Sciatic nerve (tissue), 2 donors: ENCODE results near the gene OR5D13. TPM values are rescaled to one million over a fixed set of nuclear protein-coding genes. Genes with fewer than 3 reads are reported as not detected.

Experiments
- ATAC-seq: fragments of 200-7000 bp; cut with Tn5 transposase; one replicate; pipeline ENCODE4 v1.9.1; 2020; ENCODE audit warnings: mild to moderate bottlenecking, moderate library complexity
- DNase-seq: peaks from one replicate; pipeline ENCODE4 v3.0.0-alpha.2; 2020; ENCODE audit warnings: low spot score
- intact Hi-C: fragments of 100-400 bp; cut with DNase I; formaldehyde crosslinking; loops from one replicate; pipeline ENCODE4 v1.14.2; 2022
- total RNA-seq: library from RNA; stranded (reverse); fragmentation: NEBNext Ultra II Directional; extraction: Animal tissue kit (Norgen Biotek cat#: 25700); gene quantifications from one replicate; pipeline ENCODE4 v1.2.1, GENCODE V29; 2021
- donor health status: DM: no; HTN: no; CAD: no.
- donor health status: DM: no; HTN: no; CAD: no.

Gene OR5D13, protein sequence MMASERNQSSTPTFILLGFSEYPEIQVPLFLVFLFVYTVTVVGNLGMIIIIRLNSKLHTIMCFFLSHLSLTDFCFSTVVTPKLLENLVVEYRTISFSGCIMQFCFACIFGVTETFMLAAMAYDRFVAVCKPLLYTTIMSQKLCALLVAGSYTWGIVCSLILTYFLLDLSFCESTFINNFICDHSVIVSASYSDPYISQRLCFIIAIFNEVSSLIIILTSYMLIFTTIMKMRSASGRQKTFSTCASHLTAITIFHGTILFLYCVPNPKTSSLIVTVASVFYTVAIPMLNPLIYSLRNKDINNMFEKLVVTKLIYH
- total RNA-seq, result not detected

- intact Hi-C loops, result no loop called here
- no peak for DNase-seq
- no peak for ATAC-seq
These were observed at the start of gene OR5D13 for GRCh38 chr11:55773138-55773537. OR5D13 (plus strand) TSS chr11:55773438; CDS start chr11:55773438, 0 bp downstream.

GRCh38 chr11:55726715-55727324, 46.4 kb upstream of the OR5D13 start:
- intact Hi-C loops, result no loop called here
- DNase-seq (no peak), ATAC-seq (no peak)

- intact Hi-C loops, result no loop called here
- ATAC-seq (no peak), DNase-seq (no peak)
These were observed 40.3 kb upstream of the OR5D13 start for GRCh38 chr11:55732936-55733335.

DNA sequence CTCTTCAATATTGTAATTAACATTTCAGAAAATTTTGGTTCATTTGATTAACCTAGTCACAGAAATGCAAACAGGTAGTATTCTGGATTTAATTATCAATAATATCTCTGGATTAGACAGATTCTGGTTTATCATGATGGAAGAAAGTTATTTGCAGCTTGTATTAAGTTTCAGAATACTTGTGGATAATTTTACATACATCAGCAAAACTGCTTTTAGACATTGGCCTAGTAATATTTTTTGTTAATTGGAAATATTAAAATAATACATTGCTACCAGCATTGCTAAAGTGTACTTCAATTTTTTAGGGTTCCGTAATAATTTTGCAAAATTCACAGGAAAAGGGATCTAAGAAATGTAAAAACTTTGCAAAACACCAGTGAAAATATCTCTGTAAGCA, 18.4 kb downstream of the OR5D13 start:
- DNase-seq (no peak), ATAC-seq (no peak)
- intact Hi-C loops, result no loop called here

- DNase-seq (no peak), ATAC-seq (no peak)
- intact Hi-C loops, result no loop called here
These were observed 20.1 kb downstream of the OR5D13 start for GRCh38 chr11:55793321-55793720.

GRCh38 chr11:55795256-55795655, 22.0 kb downstream of the OR5D13 start, which contains the start of gene OR5D14:
OR5D14 (plus strand) TSS chr11:55795556; CDS start chr11:55795556, 0 bp downstream.
- ATAC-seq, result no peak
- DNase-seq, result no peak
- intact Hi-C loops, result no loop called here

DNA sequence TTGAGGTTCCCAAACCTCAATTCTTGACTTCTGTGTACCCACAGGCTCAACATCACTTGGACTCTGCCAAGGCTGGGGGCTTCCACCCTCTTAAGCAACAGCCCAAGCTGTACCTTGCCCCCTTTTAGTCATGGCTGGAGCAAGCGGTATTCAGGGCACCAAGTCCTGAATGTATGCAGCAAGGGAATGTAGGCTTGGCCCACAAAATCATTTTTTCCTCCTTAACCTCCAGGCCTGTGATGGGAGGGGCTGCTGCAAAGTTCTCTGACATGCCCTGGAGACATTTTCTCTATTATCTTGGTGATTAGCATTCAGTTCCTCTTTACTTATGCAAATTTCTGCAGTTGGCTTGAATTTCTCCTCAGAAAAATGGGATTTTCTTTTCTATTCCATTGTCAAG, 33.0 kb downstream of the OR5D13 start:
- no peak for ATAC-seq
- DNase-seq, result no peak
- intact Hi-C loops, result no loop called here

- intact Hi-C loops, result no loop called here
- no peak for DNase-seq
- no peak for ATAC-seq
These were observed 37.8 kb downstream of the OR5D13 start, which contains the start of gene OR5L1 for GRCh38 chr11:55811067-55811466. OR5L1 (plus strand) TSS chr11:55811367; CDS start chr11:55811467, 100 bp downstream.

GRCh38 chr11:55819330-55819729, 46.1 kb downstream of the OR5D13 start, which contains the start of gene OR5D18:
OR5D18 (plus strand) TSS chr11:55819630; CDS start chr11:55819630, 0 bp downstream.
- DNase-seq (no peak), ATAC-seq (no peak)
- intact Hi-C loops, result no loop called here

Other genes with a start within 250 kb of the OR5D13 start
- not detected for gene OR4C15, start 219.0 kb upstream of the OR5D13 start, total RNA-seq
- not detected for gene OR4C16, start 201.3 kb upstream of the OR5D13 start, total RNA-seq
- gene OR4C11, start 165.8 kb upstream of the OR5D13 start, total RNA-seq, result not detected
- not detected for gene OR4P4, start 138.3 kb upstream of the OR5D13 start, total RNA-seq
- not detected for gene OR4S2, start 125.1 kb upstream of the OR5D13 start, total RNA-seq
- not detected for gene OR4C6, start 111.2 kb upstream of the OR5D13 start, total RNA-seq
- gene OR5D14, start 22.1 kb downstream of the OR5D13 start, total RNA-seq, result not detected
- gene OR5L1, start 37.9 kb downstream of the OR5D13 start, total RNA-seq, result not detected
- not detected for gene OR5D18, start 46.2 kb downstream of the OR5D13 start, total RNA-seq
- gene OR5L2, start 53.8 kb downstream of the OR5D13 start, total RNA-seq, result not detected
- not detected for gene OR5D16, start 65.3 kb downstream of the OR5D13 start, total RNA-seq
- not detected for gene TRIM51, start 109.9 kb downstream of the OR5D13 start, total RNA-seq
- not detected for gene OR5W2, start 141.1 kb downstream of the OR5D13 start, total RNA-seq
- gene OR5I1, start 163.0 kb downstream of the OR5D13 start, total RNA-seq, result not detected
- gene OR10AG1, start 196.5 kb downstream of the OR5D13 start, total RNA-seq, result not detected
- not detected for gene OR5F1, start 221.2 kb downstream of the OR5D13 start, total RNA-seq